Measurements from ENCODE around the gene DYNLRB1. TPM values are rescaled to one million over a fixed set of nuclear protein-coding genes. Genes with fewer than 3 reads are reported as not detected.

DYNLRB1 gene
- total RNA-seq, 1 donor from 2014 or later, result 112 TPM

DNA sequence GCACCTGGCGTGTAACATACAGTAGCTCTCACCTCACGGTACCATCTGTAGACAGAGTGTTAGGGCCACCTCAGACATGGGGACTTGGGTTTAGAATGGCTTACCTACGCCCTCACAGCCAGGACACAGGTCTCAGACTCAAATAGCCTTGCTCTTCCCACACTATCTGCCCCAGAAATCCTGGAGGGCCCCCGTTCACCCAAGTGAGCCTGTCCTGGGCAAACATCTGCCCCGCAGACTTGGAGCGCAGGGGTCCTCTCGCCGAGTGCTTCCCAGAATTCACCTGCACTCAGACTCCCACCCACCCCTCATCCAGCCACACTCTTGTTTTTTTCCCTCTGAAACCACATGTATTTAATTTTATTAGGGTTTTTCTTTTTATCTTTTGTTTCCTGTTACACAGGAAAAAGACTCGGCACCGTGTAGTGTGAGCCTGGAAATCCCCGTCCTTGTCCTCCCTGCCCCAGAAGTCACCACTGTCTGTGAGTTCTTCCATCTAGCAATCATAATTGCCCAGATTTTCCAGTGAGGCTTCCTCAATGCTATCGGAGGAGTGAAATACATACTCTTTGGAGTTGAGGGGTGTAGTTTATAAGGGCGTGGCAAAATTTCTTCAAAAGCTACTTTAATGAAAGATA, 25.2 kb downstream of the DYNLRB1 start:
- Mint-ChIP-seq H3K27me3 (ENCODE audit: low read depth) (no peaks in the 10 kb centered on the region), H3K27ac (peak overlapping the region; percentile 29), H3K4me1 (ENCODE audit: low read depth) (peaks cover 10% of the 10 kb centered on the region), H3K9me3 (no peaks in the 10 kb centered on the region), H3K4me3 (ENCODE audit: low read depth) (no peak overlapping the region), H3K36me3 (ENCODE audit: low read depth) (peaks cover 45% of the 10 kb centered on the region)
- DNase-seq (ENCODE audit: low spot score), result no peak
- intact Hi-C loops (cut with micrococcal nuclease), result no loop called here

GRCh38 chr20:34541917-34542316, 25.7 kb downstream of the DYNLRB1 start:
- Mint-ChIP-seq H3K27ac (no peak overlapping the region), H3K36me3 (ENCODE audit: low read depth) (peaks cover 41% of the 10 kb centered on the region), H3K27me3 (ENCODE audit: low read depth) (no peaks in the 10 kb centered on the region), H3K4me1 (ENCODE audit: low read depth) (peaks cover 10% of the 10 kb centered on the region), H3K4me3 (ENCODE audit: low read depth) (no peak overlapping the region), H3K9me3 (no peaks in the 10 kb centered on the region)
- no peak for DNase-seq (ENCODE audit: low spot score)
- intact Hi-C loops (cut with micrococcal nuclease), result no loop called here

DNA sequence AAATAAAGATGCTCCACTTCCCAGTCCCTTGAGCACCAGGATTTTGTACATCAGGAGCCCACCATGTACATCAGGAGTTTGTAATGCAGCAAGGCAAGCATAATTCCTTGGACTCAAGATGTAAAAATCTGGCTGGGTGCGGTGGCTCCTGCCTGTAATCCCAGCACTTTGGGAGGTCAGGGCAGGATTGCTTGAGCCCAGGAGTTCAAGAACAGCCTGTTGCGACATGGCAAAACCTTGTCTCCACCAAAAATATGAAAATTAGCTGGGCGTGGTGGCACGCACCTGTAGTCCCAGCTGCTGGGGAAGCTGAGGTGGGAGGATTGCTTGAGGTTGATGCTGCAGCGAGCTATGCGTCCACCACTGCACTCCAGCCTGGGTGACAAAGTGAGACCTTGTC, 26.2 kb downstream of the DYNLRB1 start:
- no peak overlapping the region for H3K27ac Mint-ChIP-seq
- peaks cover 10% of the 10 kb centered on the region for H3K4me1 Mint-ChIP-seq (ENCODE audit: low read depth)

DNA sequence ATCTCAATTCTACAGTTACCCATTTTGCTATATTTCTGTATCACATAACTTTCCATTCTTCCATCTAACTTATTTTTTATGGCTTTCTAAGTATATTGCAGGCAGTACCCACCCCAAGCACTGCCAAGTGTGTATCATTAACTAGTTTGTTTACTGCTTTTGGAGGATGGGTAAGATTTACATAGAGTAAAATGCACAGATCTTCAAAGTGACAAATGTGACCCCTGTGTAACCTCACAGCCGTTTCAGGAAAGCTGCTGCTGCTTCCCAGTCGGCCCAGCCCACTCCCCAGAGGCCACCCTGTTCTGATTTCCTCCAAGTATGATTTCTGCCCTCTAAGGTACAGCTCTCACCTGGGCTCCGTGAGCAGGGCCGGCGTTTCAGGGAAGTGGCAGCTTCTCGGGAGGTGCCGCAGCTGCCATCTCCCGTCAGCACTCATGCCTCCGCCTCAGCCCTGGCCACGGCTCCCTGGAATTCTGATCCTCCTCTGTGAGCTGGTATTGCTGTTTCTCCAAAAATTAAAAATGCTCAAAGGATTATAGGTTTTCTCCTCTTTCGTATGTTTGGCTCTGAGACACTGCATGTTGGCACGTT, 27.3 kb downstream of the DYNLRB1 start:
- peaks cover 34% of the 10 kb centered on the region for H3K36me3 Mint-ChIP-seq (ENCODE audit: low read depth)
- no peak overlapping the region for H3K4me3 Mint-ChIP-seq (ENCODE audit: low read depth)

More for the DNA sequence above, 26.2 kb downstream of the DYNLRB1 start:
- Mint-ChIP-seq H3K9me3 (no peaks in the 10 kb centered on the region), H3K4me3 (ENCODE audit: low read depth) (no peak overlapping the region), H3K36me3 (ENCODE audit: low read depth) (peaks cover 36% of the 10 kb centered on the region), H3K27me3 (ENCODE audit: low read depth) (no peaks in the 10 kb centered on the region)
- intact Hi-C loops (cut with micrococcal nuclease), result no loop called here
- DNase-seq (ENCODE audit: low spot score), result no peak

DNA sequence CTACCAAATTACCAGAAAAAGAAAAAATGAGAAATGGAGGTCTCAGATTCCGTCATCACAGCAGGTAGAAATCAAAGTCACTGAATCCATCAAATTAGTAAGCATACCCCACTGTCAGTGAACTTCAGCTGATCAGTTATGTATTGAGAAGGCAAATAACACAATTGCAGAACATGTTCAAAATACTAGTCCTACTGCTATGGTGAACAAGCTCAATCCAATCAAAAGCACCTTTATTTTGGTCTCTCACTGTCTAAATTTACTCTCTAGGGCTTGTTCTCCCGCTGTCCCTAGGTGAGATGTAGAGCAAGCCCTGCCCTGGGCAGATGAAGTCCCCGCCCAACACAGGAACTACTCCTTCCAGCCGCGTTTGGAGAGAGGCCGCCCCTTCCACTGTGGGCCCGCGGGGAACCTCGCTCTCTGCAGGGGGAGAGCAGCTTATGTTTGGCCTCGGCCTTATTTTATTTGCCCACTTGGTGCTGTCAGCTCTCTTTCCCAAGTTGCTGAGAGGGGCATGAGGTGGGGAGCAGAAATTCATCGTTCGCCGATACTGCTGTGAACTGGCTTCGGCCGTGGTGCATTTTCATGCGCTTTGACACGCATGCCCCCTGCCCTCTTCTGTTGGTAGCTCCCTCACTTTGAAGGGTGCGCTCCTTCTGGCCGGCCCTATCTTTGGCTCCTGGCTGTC, 28.0 kb downstream of the DYNLRB1 start:
- no peaks in the 10 kb centered on the region for H3K27me3 Mint-ChIP-seq (ENCODE audit: low read depth)
- H3K9me3 Mint-ChIP-seq, result no peaks in the 10 kb centered on the region
- no peak overlapping the region for H3K27ac Mint-ChIP-seq
- H3K36me3 Mint-ChIP-seq (ENCODE audit: low read depth), result peaks cover 30% of the 10 kb centered on the region
- intact Hi-C loops (cut with micrococcal nuclease), result no loop called here
- H3K4me1 Mint-ChIP-seq (ENCODE audit: low read depth), result peaks cover 11% of the 10 kb centered on the region
- no peak for DNase-seq (ENCODE audit: low spot score)
- H3K4me3 Mint-ChIP-seq (ENCODE audit: low read depth), result no peak overlapping the region

More for the DNA sequence above, 27.3 kb downstream of the DYNLRB1 start:
- no peaks in the 10 kb centered on the region for H3K9me3 Mint-ChIP-seq
- H3K27me3 Mint-ChIP-seq (ENCODE audit: low read depth), result no peaks in the 10 kb centered on the region
- H3K4me1 Mint-ChIP-seq (ENCODE audit: low read depth), result peaks cover 10% of the 10 kb centered on the region
- intact Hi-C loops (cut with micrococcal nuclease), result no loop called here
- no peak overlapping the region for H3K27ac Mint-ChIP-seq
- no peak for DNase-seq (ENCODE audit: low spot score)

DNA sequence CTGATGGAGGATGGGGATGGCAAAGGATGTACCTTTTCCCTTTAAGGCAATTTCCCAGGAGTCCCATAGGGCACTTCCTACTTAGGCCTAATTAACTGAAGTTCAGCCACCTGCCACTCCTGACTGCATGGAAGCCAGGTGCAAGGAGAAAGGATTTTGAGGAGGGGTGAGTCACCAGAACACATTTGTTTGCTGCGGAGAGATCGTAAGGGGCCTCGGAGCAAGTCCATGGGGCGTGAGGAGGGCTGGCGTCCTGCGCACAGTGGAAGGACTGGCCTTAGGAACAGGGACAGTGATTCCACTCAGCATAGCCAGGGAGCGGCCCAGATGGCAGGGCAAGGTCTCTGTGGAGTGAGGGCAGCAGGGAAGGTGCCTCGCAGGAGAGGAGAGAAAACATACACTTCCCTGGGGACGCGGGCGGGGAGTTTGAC, 30.5 kb downstream of the DYNLRB1 start:
- Mint-ChIP-seq H3K4me3 (ENCODE audit: low read depth) (no peak overlapping the region), H3K9me3 (no peaks in the 10 kb centered on the region), H3K27me3 (ENCODE audit: low read depth) (no peaks in the 10 kb centered on the region), H3K36me3 (ENCODE audit: low read depth) (peaks cover 10% of the 10 kb centered on the region), H3K4me1 (ENCODE audit: low read depth) (peaks cover 8% of the 10 kb centered on the region), H3K27ac (no peak overlapping the region)
- DNase-seq (ENCODE audit: low spot score), result no peak
- intact Hi-C loops (cut with micrococcal nuclease), result no loop called here

DNA sequence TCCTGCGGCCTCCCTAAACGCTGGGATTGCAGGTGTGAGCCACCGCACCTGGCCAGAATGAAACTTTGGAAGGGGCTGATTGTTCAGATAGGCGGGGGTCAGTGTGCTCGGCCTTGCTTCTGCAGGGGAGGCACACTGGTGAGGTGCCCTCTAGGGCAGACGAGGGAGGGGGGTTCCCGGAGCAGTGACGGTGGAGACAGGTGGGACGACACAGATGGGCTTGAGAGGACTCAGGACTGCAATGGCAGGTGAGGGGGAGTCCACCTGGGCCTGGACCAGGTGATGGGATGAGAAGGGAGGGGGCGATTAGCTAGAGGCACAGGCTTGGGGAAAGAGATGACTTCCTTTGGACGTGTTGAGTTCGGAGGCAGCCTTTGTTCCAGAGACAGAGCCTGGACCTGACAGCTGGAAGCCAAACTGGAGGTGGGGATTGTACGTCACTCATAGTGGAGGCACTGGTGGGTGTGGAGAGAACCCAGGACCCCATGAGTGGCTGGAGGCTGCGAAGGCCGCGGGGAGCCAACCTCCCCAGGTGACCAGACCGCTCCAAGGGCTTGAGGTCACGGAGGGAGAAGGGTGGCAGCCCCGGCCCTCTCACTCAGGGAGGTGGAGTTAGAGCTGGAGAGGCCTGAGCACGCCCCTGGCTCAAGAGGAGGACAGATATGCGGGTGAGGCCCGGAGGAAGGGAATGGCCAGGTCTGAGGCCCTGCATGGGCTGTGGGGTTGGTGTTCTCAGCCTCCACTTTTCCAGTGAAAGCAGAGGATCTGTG, 31.8 kb downstream of the DYNLRB1 start:
- H3K36me3 Mint-ChIP-seq (ENCODE audit: low read depth), result peaks cover 8% of the 10 kb centered on the region
- intact Hi-C loops (cut with micrococcal nuclease), result no loop called here
- no peak overlapping the region for H3K4me3 Mint-ChIP-seq (ENCODE audit: low read depth)
- H3K9me3 Mint-ChIP-seq, result no peaks in the 10 kb centered on the region
- no peak for DNase-seq (ENCODE audit: low spot score)
- no peaks in the 10 kb centered on the region for H3K27me3 Mint-ChIP-seq (ENCODE audit: low read depth)
- no peak overlapping the region for H3K27ac Mint-ChIP-seq
- peaks cover 8% of the 10 kb centered on the region for H3K4me1 Mint-ChIP-seq (ENCODE audit: low read depth)

- intact Hi-C loops (cut with micrococcal nuclease), result no loop called here
- H3K4me3 Mint-ChIP-seq (ENCODE audit: low read depth), result no peak overlapping the region
- no peak overlapping the region for H3K27ac Mint-ChIP-seq
- no peaks in the 10 kb centered on the region for H3K36me3 Mint-ChIP-seq (ENCODE audit: low read depth)
- no peaks in the 10 kb centered on the region for H3K9me3 Mint-ChIP-seq
- peaks cover 7% of the 10 kb centered on the region for H3K4me1 Mint-ChIP-seq (ENCODE audit: low read depth)
- no peak for DNase-seq (ENCODE audit: low spot score)
- H3K27me3 Mint-ChIP-seq (ENCODE audit: low read depth), result no peaks in the 10 kb centered on the region
These were observed 33.2 kb downstream of the DYNLRB1 start for GRCh38 chr20:34549291-34549928.

GRCh38 chr20:34549929-34550305, 33.7 kb downstream of the DYNLRB1 start:
- no peaks in the 10 kb centered on the region for H3K27me3 Mint-ChIP-seq (ENCODE audit: low read depth)
- H3K9me3 Mint-ChIP-seq, result no peaks in the 10 kb centered on the region
- no peak overlapping the region for H3K4me3 Mint-ChIP-seq (ENCODE audit: low read depth)
- no peak overlapping the region for H3K27ac Mint-ChIP-seq
- no peaks in the 10 kb centered on the region for H3K36me3 Mint-ChIP-seq (ENCODE audit: low read depth)
- no peak for DNase-seq (ENCODE audit: low spot score)
- peaks cover 3% of the 10 kb centered on the region for H3K4me1 Mint-ChIP-seq (ENCODE audit: low read depth)
- intact Hi-C loops (cut with micrococcal nuclease), result no loop called here

DNA sequence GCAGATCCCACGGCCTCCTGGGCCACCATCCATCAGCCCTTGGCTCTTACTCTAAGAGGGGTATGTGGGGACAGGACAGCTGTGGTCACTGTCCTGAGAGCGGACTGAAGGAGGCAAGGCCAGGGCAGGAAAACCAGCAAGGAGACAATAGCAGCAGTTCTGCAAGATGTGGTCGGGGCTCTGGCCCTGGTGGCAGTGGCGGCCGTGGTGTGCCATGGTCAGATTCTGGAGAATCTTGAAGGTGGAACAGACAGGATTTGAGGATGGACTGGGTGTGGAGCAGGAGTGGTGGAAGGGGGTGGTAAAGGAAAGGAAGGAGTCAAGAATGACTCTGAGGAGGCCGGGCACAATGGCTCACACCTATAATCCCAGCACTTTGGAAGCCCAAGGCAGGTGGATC, 36.3 kb downstream of the DYNLRB1 start:
- Mint-ChIP-seq H3K27ac (no peak overlapping the region), H3K4me1 (ENCODE audit: low read depth) (peaks cover 8% of the 10 kb centered on the region), H3K9me3 (no peaks in the 10 kb centered on the region), H3K27me3 (ENCODE audit: low read depth) (no peaks in the 10 kb centered on the region), H3K4me3 (ENCODE audit: low read depth) (no peak overlapping the region), H3K36me3 (ENCODE audit: low read depth) (no peaks in the 10 kb centered on the region)
- intact Hi-C loops (cut with micrococcal nuclease), result no loop called here
- no peak for DNase-seq (ENCODE audit: low spot score)

GRCh38 chr20:34553366-34553867, 37.2 kb downstream of the DYNLRB1 start:
- Mint-ChIP-seq H3K27me3 (ENCODE audit: low read depth) (no peaks in the 10 kb centered on the region), H3K4me3 (ENCODE audit: low read depth) (no peak overlapping the region), H3K36me3 (ENCODE audit: low read depth) (no peaks in the 10 kb centered on the region), H3K4me1 (ENCODE audit: low read depth) (peaks cover 13% of the 10 kb centered on the region), H3K27ac (no peak overlapping the region), H3K9me3 (no peaks in the 10 kb centered on the region)
- intact Hi-C loops (cut with micrococcal nuclease), result no loop called here
- DNase-seq (ENCODE audit: low spot score), result no peak

GRCh38 chr20:34557936-34558319, 41.7 kb downstream of the DYNLRB1 start:
- no peak for DNase-seq (ENCODE audit: low spot score)
- H3K36me3 Mint-ChIP-seq (ENCODE audit: low read depth), result peaks cover 2% of the 10 kb centered on the region
- intact Hi-C loops (cut with micrococcal nuclease), result no loop called here
- H3K9me3 Mint-ChIP-seq, result no peaks in the 10 kb centered on the region
- H3K27ac Mint-ChIP-seq, result peak overlapping the region; percentile 84
- H3K27me3 Mint-ChIP-seq (ENCODE audit: low read depth), result no peaks in the 10 kb centered on the region
- H3K4me1 Mint-ChIP-seq (ENCODE audit: low read depth), result peaks cover 10% of the 10 kb centered on the region
- H3K4me3 Mint-ChIP-seq (ENCODE audit: low read depth), result peak overlapping the region; percentile 86
